A673 (cell line): ENCODE measurements around the gene DMKN. TPM values are rescaled to one million over a fixed set of nuclear protein-coding genes. Genes with fewer than 3 reads are reported as not detected.

Experiments
- BruUV-seq: library from RNA; stranded (reverse); fragments of 400-500 nt; replicated peaks from 2 replicates; lab custom pipeline; 2021; lab: Mats Ljungman, UMichigan
- CTCF ChIA-PET: fragments of 300-600 bp; sonication (Branson Sonifier 250); formaldehyde crosslinking; loops from one replicate; lab custom pipeline; 2022; ENCODE audit warnings: antibody characterized with exemption; lab: Charles Lee
- POLR2A ChIA-PET: fragments of 300-600 bp; sonication (Branson Sonifier 250); formaldehyde crosslinking; loops from one replicate; lab custom pipeline; 2022; ENCODE audit warnings: antibody characterized with exemption; ENCODE audit not compliant: low non-redundant PET; lab: Charles Lee
- DNase-seq: peaks from one replicate; pipeline ENCODE4 v3.0.0-alpha.2; 2015; ENCODE audit warnings: low spot score
- H3K27ac ChIP-seq: fragments of 200-600 bp; sonication (generic); 2 replicates; pipeline ENCODE4 v1.5.1; 2016; ENCODE audit warnings: mixed run types, low read depth, mild to moderate bottlenecking, mixed read lengths, antibody characterized with exemption, low read length; ENCODE audit not compliant: poor library complexity, severe bottlenecking
- H3K27me3 ChIP-seq: fragments of 200-600 bp; sonication (generic); replicated peaks from 2 replicates; pipeline ENCODE4 v1.6.1; 2017; ENCODE audit warnings: mixed run types, low read depth, mild to moderate bottlenecking, mixed read lengths, antibody characterized with exemption, low read length; ENCODE audit not compliant: insufficient read depth, poor library complexity
- H3K36me3 ChIP-seq: fragments of 200-600 bp; sonication (generic); 2 replicates; pipeline ENCODE4 v1.6.1; 2016; ENCODE audit warnings: mixed run types, mild to moderate bottlenecking, mixed read lengths, antibody characterized with exemption, low read length; ENCODE audit not compliant: insufficient read depth, poor library complexity, severe bottlenecking
- H3K4me1 ChIP-seq: fragments of 200-600 bp; sonication (generic); 2 replicates; pipeline ENCODE4 v1.6.1; 2017; ENCODE audit warnings: mixed run types, mild to moderate bottlenecking, mixed read lengths, antibody characterized with exemption, low read length; ENCODE audit not compliant: insufficient read depth, poor library complexity, severe bottlenecking
- H3K4me3 ChIP-seq: fragments of 200-600 bp; sonication (generic); 2 replicates; pipeline ENCODE4 v1.5.1; 2016; ENCODE audit warnings: low read depth, mixed run types, mild to moderate bottlenecking, mixed read lengths, low read length; ENCODE audit not compliant: poor library complexity, severe bottlenecking
- H3K9me3 ChIP-seq: fragments of 200-600 bp; sonication (generic); 2 replicates; pipeline ENCODE4 v1.6.1; 2016; ENCODE audit warnings: mixed run types, low read depth, mild to moderate bottlenecking, mixed read lengths, antibody characterized with exemption, low read length; ENCODE audit not compliant: poor library complexity, severe bottlenecking
- CTCF ChIP-seq: fragments of 300-800, 200-600 bp; sonication (generic); conservative IDR thresholded peaks from 2 replicates; pipeline ENCODE4 v1.5.1; 2017; ENCODE audit warnings: low read depth, mild to moderate bottlenecking, antibody characterized with exemption, low read length, moderate library complexity, mixed read lengths
- EZH2 ChIP-seq: fragments of 200-600 bp; sonication (generic); IDR thresholded peaks from 2 replicates; pipeline ENCODE4 v1.6.1; 2017; ENCODE audit warnings: borderline replicate concordance, low read depth, mild to moderate bottlenecking, mixed read lengths, antibody characterized with exemption, low read length; ENCODE audit not compliant: poor library complexity, severe bottlenecking
- intact Hi-C: fragments of 100-400 bp; cut with micrococcal nuclease; formaldehyde crosslinking; loops from one replicate; pipeline ENCODE4 v1.10.0; 2022; ENCODE audit not compliant: unreplicated experiment
- total RNA-seq: library from RNA; stranded (reverse); gene quantifications from 2 replicates; pipeline ENCODE4 v1.2.3, GENCODE V29; 2021

The DMKN gene
- total RNA-seq, 1 experiment from 2014 or later: not detected

GRCh38 chr19:35549174-35549788 is 35.8 kb upstream of the DMKN start:
- CTCF ChIA-PET: interaction anchor here (0.5 kb wide), 1 partner anchor 27 kb away, joined by 7 read pairs; no protein-coding TSS in a partner anchor
- no peak overlapping the region for H3K27ac ChIP-seq
- no peaks in the 10 kb centered on the region for H3K9me3 ChIP-seq
- H3K4me3 ChIP-seq: no peak overlapping the region
- no peaks in the 10 kb centered on the region for H3K36me3 ChIP-seq
- intact Hi-C loops: loop anchor here (2.0 kb wide), 1 partner anchor 168 kb away; no protein-coding TSS in a partner anchor
- POLR2A ChIA-PET: interaction anchor here (0.6 kb wide), 1 partner anchor 93 kb away, joined by 3 read pairs; no protein-coding TSS in a partner anchor
- H3K4me1 ChIP-seq: peaks cover 10% of the 10 kb centered on the region
- DNase-seq: peak; percentile 83
- BruUV-seq: no TSS peak
- TF ChIP-seq EZH2: no peak
- TF ChIP-seq CTCF: peak; percentile 87
- H3K27me3 ChIP-seq: no peaks in the 10 kb centered on the region

- Histone ChIP-seq H3K4me1 (peaks cover 11% of the 10 kb centered on the region), H3K27ac (no peak overlapping the region), H3K36me3 (no peaks in the 10 kb centered on the region), H3K27me3 (no peaks in the 10 kb centered on the region), H3K4me3 (peak overlapping the region; percentile 93), H3K9me3 (no peaks in the 10 kb centered on the region)
- DNase-seq: no peak
- TSS peak; percentile 68 for BruUV-seq
- ChIA-PET CTCF (no interaction called here), POLR2A (no interaction called here)
- intact Hi-C loops: no loop called here
- no peak for TF ChIP-seq CTCF
- no peak for TF ChIP-seq EZH2
These were observed 33.1 kb upstream of the DMKN start for GRCh38 chr19:35546532-35546931.

- H3K9me3 ChIP-seq: no peaks in the 10 kb centered on the region
- peak; percentile 47 for DNase-seq
- peak overlapping the region; percentile 83 for H3K27ac ChIP-seq
- H3K4me3 ChIP-seq: peak overlapping the region; percentile 93
- ChIA-PET POLR2A (no interaction called here), CTCF (no interaction called here)
- no peak for TF ChIP-seq CTCF
- no peak for TF ChIP-seq EZH2
- peaks cover 11% of the 10 kb centered on the region for H3K4me1 ChIP-seq
- BruUV-seq: no TSS peak
- H3K36me3 ChIP-seq: no peaks in the 10 kb centered on the region
- intact Hi-C loops: no loop called here
- H3K27me3 ChIP-seq: no peaks in the 10 kb centered on the region
These were observed 32.5 kb upstream of the DMKN start for GRCh38 chr19:35545855-35546381.
